Right lobe of liver (tissue), 6 donors: ENCODE measurements around the gene CCR9. TPM values are rescaled to one million over a fixed set of nuclear protein-coding genes. Genes with fewer than 3 reads are reported as not detected.

Experiments
- ATAC-seq, 4 donors: fragments of 200-7000 bp; cut with Tn5 transposase; one replicate each; pipeline ENCODE4 v1.9.1; 2020; ENCODE audit warnings: mild to moderate bottlenecking in 4 of 4, moderate library complexity in 4 of 4
- DNase-seq, 3 donors: peaks; one replicate each; pipeline ENCODE4 v3.0.0-alpha.2; 2020
- H3K27ac ChIP-seq, 3 donors: fragments of 200-600 bp; one replicate each; pipeline ENCODE4 v1.8.0; 2022
- H3K27me3 ChIP-seq, 2 donors: fragments of 200-600 bp; one replicate each; pipeline ENCODE4 v1.8.0; 2022
- H3K36me3 ChIP-seq, 4 donors: fragments of 200-600 bp; sonication (generic) in 1 of 4; one replicate each; pipeline versions ENCODE4 v1.5.1 to v1.8.0; 2017 to 2022; ENCODE audit warnings: control low read depth in 1 of 4
- H3K4me1 ChIP-seq, 4 donors: fragments of 200-600 bp; sonication (generic) in 1 of 4; one replicate each; pipeline versions ENCODE4 v1.5.1 to v1.8.0; 2017 to 2022; ENCODE audit warnings: control low read depth in 1 of 4
- H3K4me3 ChIP-seq, 3 donors: fragments of 200-600 bp; one replicate each; pipeline ENCODE4 v1.8.0; 2022
- H3K9me3 ChIP-seq, 4 donors: fragments of 200-600 bp; sonication (generic) in 1 of 4; one replicate each; pipeline versions ENCODE4 v1.5.1 to v1.8.0; 2017 to 2022; ENCODE audit warnings: control low read depth in 1 of 4
- CTCF ChIP-seq, 4 donors: fragments of 200-600 bp in 3 of 4; fragments of 450-650 bp in 1 of 4; IDR thresholded peaks; one replicate each; pipeline versions ENCODE4 v1.5.1 to v1.8.0; 2016 to 2022; ENCODE audit warnings: antibody characterized with exemption in 4 of 4, mild to moderate bottlenecking in 2 of 4
- POLR2A ChIP-seq: fragments of 450-650 bp; IDR thresholded peaks from one replicate; pipeline ENCODE4 v1.6.1; 2017; ENCODE audit warnings: antibody characterized with exemption, mild to moderate bottlenecking
- WGBS: methylation state at CpG from one replicate; pipeline ENCODE4 v1.1.6; 2018; ENCODE audit warnings: low coverage, low lambda C conversion rate; ENCODE audit not compliant: insufficient coverage; ENCODE audit errors: missing lambda C conversion rate; 5-methylcytosine and 5-hydroxymethylcytosine counted together
- intact Hi-C, 2 donors: fragments of 100-400 bp; cut with DNase I; formaldehyde crosslinking; loops; one replicate each; pipeline versions ENCODE4 v1.11.2 to v1.14.1; 2022
- long read RNA-seq: library from polyadenylated mRNA; unstranded; transcript quantifications from one replicate; pipeline ENCODE4 v2.0.0, GENCODE V29; 2019
- total RNA-seq, 6 experiments: library from RNA; depleted of rRNA in 2 of 6; stranded (reverse); fragments of >200 nt in 2 of 6; fragmentation: NEBNext Ultra II Directional in 3 of 6; extraction: Animal tissue kit (Norgen Biotek cat#: 25700) in 3 of 6; gene quantifications; one replicate each; pipeline versions ENCODE4 v1.1.0 to v1.2.4, GENCODE V29; 2016 to 2023
- donor health status: DM: no; HTN: yes; CAD: no.
- donor health status: DM: no; HTN: no; CAD: no.
- donor health status: DM: no; HTN: no; CAD: no.
- donor health status: DM: no; HTN: yes; CAD: no.
- donor health status: DM: no; HTN: yes; CAD: no.

Gene CCR9
- total RNA-seq = under 1 TPM in 3 of 6 experiments, not detected in 3; 0.07 to 0.09 (median 0.07) TPM
- long read RNA-seq = 0 reads

DNA sequence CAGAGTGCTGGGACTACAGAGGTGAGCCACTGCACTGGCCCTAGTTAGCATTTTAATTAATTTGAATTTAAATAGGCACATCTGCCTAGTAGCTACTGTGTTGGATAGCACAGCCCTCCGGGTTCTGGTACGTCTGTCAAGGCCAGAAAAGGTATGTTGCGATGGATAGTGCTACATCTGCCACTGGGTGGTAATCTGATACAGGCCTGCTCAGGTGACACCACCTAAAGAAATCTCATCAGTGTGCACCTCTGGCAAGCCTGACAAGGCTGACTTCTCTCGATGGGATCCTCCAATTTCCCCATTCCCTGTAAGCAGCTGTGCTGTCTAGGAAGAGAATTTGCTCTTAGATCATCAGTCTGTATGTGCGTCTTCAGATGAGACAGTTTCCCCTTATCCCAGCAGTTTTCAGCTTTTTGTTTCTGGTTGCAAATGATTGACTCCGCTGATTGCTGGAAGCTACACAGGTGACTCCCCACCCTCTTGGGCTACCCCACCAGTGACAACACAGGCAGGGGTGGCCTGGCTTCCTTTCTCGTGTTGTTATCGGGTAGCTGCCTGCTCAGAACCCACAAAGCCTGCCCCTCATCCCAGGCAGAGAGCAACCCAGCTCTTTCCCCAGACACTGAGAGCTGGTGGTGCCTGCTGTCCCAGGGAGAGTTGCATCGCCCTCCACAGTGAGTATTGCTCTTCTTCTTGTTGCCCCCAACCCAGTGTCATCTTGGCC is at the start of gene CCR9:
Gene CCR9 (plus strand): TSS at position 565 of the 727 bp plus-strand sequence. CDS start 8,391 bp downstream, outside the sequence.
- Histone ChIP-seq H3K27me3 (no peaks in the 10 kb centered on the region), H3K9me3 (no peaks in the 10 kb centered on the region), H3K36me3 (no peaks in the 10 kb centered on the region), H3K27ac (no peak within 1 kb of the TSS), H3K4me3 (no peak within 1 kb of the TSS), H3K4me1 (no peaks in the 10 kb centered on the region)
- ATAC-seq (no peak), DNase-seq (no peak)
- 71% methylated on average over 4 of the region's 9 CpGs for WGBS
- TF ChIP-seq POLR2A = no peak
- TF ChIP-seq CTCF (IDR thresholded peaks at IDR 0.05) = no peak
- intact Hi-C loops = no loop called here

GRCh38 chr3:45838466-45838865 is 47.9 kb upstream of the CCR9 start:
- H3K9me3 ChIP-seq = no peaks in the 10 kb centered on the region
- H3K4me1 ChIP-seq = peaks cover 0 to 22% (median 7%) of the 10 kb centered on the region in 4 donors
- TF ChIP-seq CTCF (IDR thresholded peaks at IDR 0.05) = no peak
- TF ChIP-seq POLR2A = no peak
- H3K36me3 ChIP-seq = peaks cover 0 to 13% (median 2%) of the 10 kb centered on the region in 4 donors
- intact Hi-C loops = no loop called here
- WGBS = 38% methylated on average over 1 of the region's 1 CpG
- no peak overlapping the region for H3K4me3 ChIP-seq
- peak; percentile 44 to 76 (median 64) for ATAC-seq
- no peak for DNase-seq
- peak overlapping the region in 2 of 3 donors; percentile 19 to 23 for H3K27ac ChIP-seq
- no peaks in the 10 kb centered on the region for H3K27me3 ChIP-seq

GRCh38 chr3:45841420-45841756 is 45.0 kb upstream of the CCR9 start:
- Histone ChIP-seq H3K4me1 (peaks cover 0 to 22% (median 7%) of the 10 kb centered on the region in 4 donors), H3K27ac (no peak overlapping the region), H3K36me3 (peaks cover 0 to 2% (median 0%) of the 10 kb centered on the region in 4 donors), H3K27me3 (no peaks in the 10 kb centered on the region), H3K4me3 (peak overlapping the region; percentile 87 to 91 (median 90)), H3K9me3 (no peaks in the 10 kb centered on the region)
- WGBS = 0% methylated on average over 13 of the region's 15 CpGs
- peak; percentile 32 to 49 (median 40) for ATAC-seq
- intact Hi-C loops = no loop called here
- peak in 1 of 3 donors; percentile 39 for DNase-seq
- TF ChIP-seq POLR2A (no peak), CTCF (IDR thresholded peaks at IDR 0.05) (no peak)

- Histone ChIP-seq H3K27ac (no peak within 1 kb of the TSS), H3K27me3 (no peaks in the 10 kb centered on the region), H3K9me3 (no peaks in the 10 kb centered on the region), H3K4me3 (peak within 1 kb of the TSS; percentile 87 to 91 (median 90)), H3K36me3 (no peaks in the 10 kb centered on the region), H3K4me1 (peaks cover 0 to 22% (median 7%) of the 10 kb centered on the region in 4 donors)
- WGBS = 0% methylated on average over 19 of the region's 49 CpGs
- TF ChIP-seq CTCF (IDR thresholded peaks at IDR 0.05) (no peak), POLR2A (peak; percentile 18)
- intact Hi-C loops = no loop called here
- DNase-seq (peak; percentile 87 to 94 (median 90)), ATAC-seq (peak; percentile 90 to 95 (median 94))
Observed at GRCh38 chr3:45841757-45842491, 44.4 kb upstream of the CCR9 start, which contains the start of gene LZTFL1. Gene LZTFL1, minus strand, starts transcription at chr3:45842119. Its CDS starts 128 bp downstream, at chr3:45841991.
